Ascending aorta (tissue), 2 donors: ENCODE measurements around the gene DNAJC6. TPM values are rescaled to one million over a fixed set of nuclear protein-coding genes. Genes with fewer than 3 reads are reported as not detected.
"Not testable (repeated sequence)": the region's sequence is repeated elsewhere in the genome, so short reads cannot be mapped to it uniquely, and the experiment has no call there.

Source experiments
- DNase-seq, 2 donors: peaks; one replicate each; pipeline ENCODE4 v3.0.0-alpha.2; 2019; ENCODE audit warnings: low spot score in 2 of 2
- H3K27ac ChIP-seq, 2 donors: fragments of 200-600 bp; sonication (generic); one replicate each; pipeline ENCODE4 v1.5.1; 2016 to 2017; ENCODE audit warnings: mild to moderate bottlenecking in 1 of 2
- H3K27me3 ChIP-seq: fragments of 200-600 bp; sonication (generic); one replicate; pipeline ENCODE4 v1.5.1; 2017
- H3K36me3 ChIP-seq, 2 donors: fragments of 200-600 bp; sonication (generic); one replicate each; pipeline ENCODE4 v1.5.1; 2016
- H3K4me1 ChIP-seq, 2 donors: fragments of 200-600 bp; sonication (generic); one replicate each; pipeline ENCODE4 v1.5.1; 2016 to 2017; ENCODE audit warnings: mild to moderate bottlenecking in 1 of 2
- H3K4me3 ChIP-seq, 2 donors: fragments of 200-600 bp; sonication (generic); one replicate each; pipeline ENCODE4 v1.5.1; 2016 to 2017; ENCODE audit warnings: mild to moderate bottlenecking in 1 of 2
- H3K9me3 ChIP-seq, 2 donors: fragments of 200-600 bp; sonication (generic); one replicate each; pipeline ENCODE4 v1.5.1; 2016
- intact Hi-C: fragments of 100-400 bp; cut with DNase I; formaldehyde crosslinking; loops from one replicate; pipeline ENCODE4 v1.15.1; 2023
- total RNA-seq: library from RNA; depleted of rRNA; stranded (reverse); fragments of >200 nt; gene quantifications from one replicate; pipeline ENCODE4 v1.1.0, GENCODE V29; 2016
- TF ChIP-seq, protein P1 (sequence below), 3 experiments: fragments of 200-600 bp in 2 of 3; fragments of 450-650 bp in 1 of 3; sonication (generic) in 2 of 3; IDR thresholded peaks; one replicate each; pipeline ENCODE4 v1.5.1; 2016 to 2019; ENCODE audit warnings: antibody characterized with exemption in 3 of 3, mild to moderate bottlenecking in 1 of 3, moderate library complexity in 1 of 3

DNAJC6 gene
- total RNA-seq, 1 donor from 2014 or later, result 0.21 TPM

DNA sequence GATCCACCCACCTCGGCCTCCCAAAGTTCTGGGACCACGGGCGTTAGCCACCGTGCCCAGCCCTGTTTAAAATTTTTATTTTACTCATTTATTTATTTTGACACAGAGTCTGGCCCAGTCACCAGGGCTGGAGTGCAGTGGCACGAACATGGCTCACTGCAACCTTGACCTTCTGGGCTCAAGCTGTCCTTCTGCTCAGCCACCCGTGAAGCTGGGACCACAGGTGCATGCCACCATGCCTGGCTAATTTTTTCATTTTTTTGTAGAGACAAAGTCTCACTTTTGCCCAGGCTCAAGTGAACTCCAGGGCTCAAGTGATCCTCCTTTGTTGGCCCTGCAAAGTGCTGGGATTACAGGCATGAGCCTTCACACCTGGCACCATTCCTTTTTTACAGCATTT lies 27.5 kb upstream of the DNAJC6 start:
- H3K36me3 ChIP-seq, result no peaks in the 10 kb centered on the region
- intact Hi-C loops, result no loop called here
- TF ChIP-seq, protein P1, sequence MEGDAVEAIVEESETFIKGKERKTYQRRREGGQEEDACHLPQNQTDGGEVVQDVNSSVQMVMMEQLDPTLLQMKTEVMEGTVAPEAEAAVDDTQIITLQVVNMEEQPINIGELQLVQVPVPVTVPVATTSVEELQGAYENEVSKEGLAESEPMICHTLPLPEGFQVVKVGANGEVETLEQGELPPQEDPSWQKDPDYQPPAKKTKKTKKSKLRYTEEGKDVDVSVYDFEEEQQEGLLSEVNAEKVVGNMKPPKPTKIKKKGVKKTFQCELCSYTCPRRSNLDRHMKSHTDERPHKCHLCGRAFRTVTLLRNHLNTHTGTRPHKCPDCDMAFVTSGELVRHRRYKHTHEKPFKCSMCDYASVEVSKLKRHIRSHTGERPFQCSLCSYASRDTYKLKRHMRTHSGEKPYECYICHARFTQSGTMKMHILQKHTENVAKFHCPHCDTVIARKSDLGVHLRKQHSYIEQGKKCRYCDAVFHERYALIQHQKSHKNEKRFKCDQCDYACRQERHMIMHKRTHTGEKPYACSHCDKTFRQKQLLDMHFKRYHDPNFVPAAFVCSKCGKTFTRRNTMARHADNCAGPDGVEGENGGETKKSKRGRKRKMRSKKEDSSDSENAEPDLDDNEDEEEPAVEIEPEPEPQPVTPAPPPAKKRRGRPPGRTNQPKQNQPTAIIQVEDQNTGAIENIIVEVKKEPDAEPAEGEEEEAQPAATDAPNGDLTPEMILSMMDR (IDR thresholded peaks at IDR 0.05), result no peak
- no peaks in the 10 kb centered on the region for H3K4me1 ChIP-seq
- no peaks in the 10 kb centered on the region for H3K9me3 ChIP-seq
- DNase-seq, result no peak
- no peak overlapping the region for H3K4me3 ChIP-seq
- H3K27me3 ChIP-seq, result no peaks in the 10 kb centered on the region
- no peak overlapping the region for H3K27ac ChIP-seq

DNA sequence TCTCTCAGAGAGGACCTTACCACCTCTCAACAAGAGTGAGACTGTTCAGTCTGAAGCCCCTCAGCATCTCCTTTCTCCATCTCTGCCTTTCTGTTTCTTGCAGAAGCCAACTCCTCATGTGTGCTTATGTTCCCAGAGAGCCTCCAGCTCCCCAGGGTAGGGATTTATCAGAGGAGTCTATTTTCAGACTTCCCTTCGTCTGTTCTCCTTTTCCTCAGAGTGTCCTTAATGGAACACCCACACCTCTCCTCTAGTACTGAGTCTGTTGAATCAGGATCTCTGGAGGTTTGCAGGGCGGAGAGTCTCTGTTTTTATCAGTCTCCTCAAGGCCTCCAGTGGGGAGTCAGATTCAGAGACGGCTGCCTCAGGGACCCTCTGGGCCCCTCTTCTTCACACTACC lies 25.1 kb upstream of the DNAJC6 start:
- no peaks in the 10 kb centered on the region for H3K27me3 ChIP-seq
- H3K36me3 ChIP-seq, result no peaks in the 10 kb centered on the region
- no peaks in the 10 kb centered on the region for H3K9me3 ChIP-seq
- TF ChIP-seq, protein P1 (IDR thresholded peaks at IDR 0.05), result no peak
- H3K4me1 ChIP-seq, result no peaks in the 10 kb centered on the region
- intact Hi-C loops, result no loop called here
- no peak overlapping the region for H3K4me3 ChIP-seq
- no peak overlapping the region for H3K27ac ChIP-seq
- no peak for DNase-seq

DNA sequence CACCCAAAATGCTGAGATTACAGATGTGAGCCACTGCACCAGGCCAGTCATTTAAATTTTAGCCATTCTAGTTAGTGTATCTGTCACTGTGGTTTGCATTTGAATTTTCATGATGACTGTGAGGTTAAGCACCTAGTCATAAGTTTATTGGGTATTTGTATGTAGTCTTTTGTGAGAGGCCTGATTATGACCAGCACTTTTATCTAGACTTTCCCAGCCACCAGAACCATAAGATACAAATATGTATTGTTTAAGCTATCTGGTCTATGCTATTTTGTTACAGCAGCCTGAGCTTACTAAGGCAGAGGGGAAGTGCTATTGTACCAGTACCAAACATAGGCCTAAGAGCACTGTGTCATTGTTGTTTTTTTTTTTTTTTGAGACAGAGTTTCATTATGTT lies 19.9 kb upstream of the DNAJC6 start:
- Histone ChIP-seq H3K36me3 (no peaks in the 10 kb centered on the region), H3K9me3 (no peaks in the 10 kb centered on the region), H3K4me1 (no peaks in the 10 kb centered on the region), H3K27me3 (no peaks in the 10 kb centered on the region), H3K4me3 (no peak overlapping the region), H3K27ac (no peak overlapping the region)
- intact Hi-C loops, result no loop called here
- TF ChIP-seq, protein P1 (IDR thresholded peaks at IDR 0.05), result no peak
- DNase-seq, result no peak

DNA sequence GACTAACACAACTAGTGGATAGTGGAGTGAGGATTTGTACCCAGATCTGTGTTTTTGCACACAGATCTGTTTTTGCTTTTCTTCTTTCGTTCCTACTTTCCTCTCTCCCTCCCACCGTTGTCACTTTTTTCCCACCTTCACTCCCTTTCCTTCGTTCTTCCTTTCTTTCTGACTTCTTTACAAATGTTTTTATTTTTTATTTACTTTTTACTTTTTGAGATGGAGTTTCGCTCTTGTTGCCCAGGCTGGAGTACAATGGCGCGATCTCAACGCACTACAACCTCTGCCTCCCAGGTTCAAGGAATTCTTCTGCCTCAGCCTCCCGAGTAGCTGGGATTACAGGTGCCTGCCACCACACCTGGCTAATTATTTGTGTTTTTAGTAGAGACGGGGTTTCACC lies 17.5 kb upstream of the DNAJC6 start:
- H3K9me3 ChIP-seq, result not testable (repeated sequence)

DNA sequence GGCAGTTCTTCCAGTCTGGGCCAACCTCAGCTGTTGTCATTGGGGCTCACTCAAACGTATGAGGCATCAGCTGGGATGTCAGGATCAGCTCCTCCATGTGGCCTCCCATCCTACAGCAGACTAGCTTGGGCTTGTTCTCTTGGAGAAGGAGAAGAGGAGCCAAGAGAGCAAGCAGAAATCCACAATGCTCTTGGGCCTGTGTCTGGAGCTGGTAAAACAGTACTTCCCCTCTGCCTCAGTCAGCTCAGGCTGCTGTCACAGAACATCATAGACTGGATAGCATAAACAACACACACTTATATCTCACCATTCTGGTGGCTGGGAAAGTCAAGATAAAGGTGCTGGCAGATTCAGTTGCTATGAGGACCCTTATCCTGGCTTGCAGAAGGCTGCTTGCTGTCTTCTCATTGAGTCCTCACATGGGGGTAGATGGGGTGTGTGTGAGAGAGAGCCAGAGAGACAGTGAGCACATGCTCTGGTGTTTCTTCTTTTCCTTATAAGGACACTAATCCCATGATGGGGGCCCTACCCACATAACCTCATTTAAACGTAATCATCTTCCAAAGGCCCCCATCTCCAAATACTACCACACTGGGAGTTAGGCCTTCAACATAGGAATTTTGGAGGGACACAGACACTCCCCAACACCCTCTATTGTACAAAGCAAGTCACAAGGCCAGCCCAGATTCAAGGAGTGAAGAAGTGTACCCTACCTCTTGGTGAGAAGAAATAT lies 16.3 kb upstream of the DNAJC6 start:
- no peak overlapping the region for H3K27ac ChIP-seq
- no peaks in the 10 kb centered on the region for H3K4me1 ChIP-seq
- H3K36me3 ChIP-seq, result no peaks in the 10 kb centered on the region
- TF ChIP-seq, protein P1 (IDR thresholded peaks at IDR 0.05), result no peak
- no peaks in the 10 kb centered on the region for H3K9me3 ChIP-seq
- intact Hi-C loops, result no loop called here
- DNase-seq, result no peak
- no peak overlapping the region for H3K4me3 ChIP-seq
- H3K27me3 ChIP-seq, result no peaks in the 10 kb centered on the region

More for the DNA sequence above, 17.5 kb upstream of the DNAJC6 start:
- H3K4me1 ChIP-seq, H3K27me3 ChIP-seq, H3K36me3 ChIP-seq, H3K4me3 ChIP-seq, H3K27ac ChIP-seq, DNase-seq, intact Hi-C loops: not testable (repeated sequence)

DNA sequence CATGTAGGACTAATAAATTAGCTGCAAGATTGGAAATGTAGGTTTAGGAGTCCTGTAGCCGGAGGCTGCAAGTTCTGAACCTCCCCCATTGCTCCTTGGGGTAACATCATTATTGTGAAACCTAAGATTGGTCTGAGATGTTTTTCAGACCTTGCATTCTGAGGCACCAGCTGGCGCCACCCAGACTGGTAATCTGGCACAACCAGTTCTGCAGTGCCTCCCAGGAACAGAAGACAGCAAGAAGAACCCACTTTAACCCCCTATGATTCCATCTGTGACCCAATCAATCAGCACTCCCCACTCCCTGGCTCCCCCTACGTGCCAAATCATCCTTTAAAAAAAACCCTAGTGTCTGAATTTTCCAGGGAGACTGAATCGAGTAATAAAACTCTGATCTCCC lies 11.6 kb upstream of the DNAJC6 start:
- intact Hi-C loops, result no loop called here
- Histone ChIP-seq H3K4me3 (no peak overlapping the region), H3K9me3 (no peaks in the 10 kb centered on the region), H3K27ac (no peak overlapping the region), H3K36me3 (no peaks in the 10 kb centered on the region), H3K27me3 (no peaks in the 10 kb centered on the region), H3K4me1 (no peaks in the 10 kb centered on the region)
- no peak for DNase-seq
- TF ChIP-seq, protein P1 (IDR thresholded peaks at IDR 0.05), result no peak
